Measurements from ENCODE around the gene PTPN3. TPM values are rescaled to one million over a fixed set of nuclear protein-coding genes. Genes with fewer than 3 reads are reported as not detected.
A peak's percentile ranks its signal among the peaks of the same experiment; 100 is the strongest.

PTPN3 gene
- total RNA-seq, 4 donors from 2014 or later, result 31.6 to 64.0 (median 38.7) TPM

GRCh38 chr9:109469646-109470358 lies 28.3 kb downstream of the PTPN3 start:
- H3K4me3 ChIP-seq, result no peak overlapping the region
- TF ChIP-seq CTCF (IDR thresholded peaks at IDR 0.05) (peak; percentile 68 to 90), POLR2AphosphoS5 (IDR thresholded peaks at IDR 0.05) (no peak)
- DNase-seq (ENCODE audit: low spot score in 2 of 2), result peak in 1 of 2 donors; percentile 77
- no peaks in the 10 kb centered on the region for H3K9me3 ChIP-seq
- H3K27ac ChIP-seq, result peak overlapping the region; percentile 75
- 44% methylated on average over 13 of the region's 13 CpGs for WGBS
- H3K4me1 ChIP-seq, result peaks cover 55% of the 10 kb centered on the region
- H3K36me3 ChIP-seq, result no peaks in the 10 kb centered on the region
- peaks cover 3% of the 10 kb centered on the region for H3K27me3 ChIP-seq

- peak overlapping the region; percentile 75 for H3K27ac ChIP-seq
- TF ChIP-seq POLR2AphosphoS5 (IDR thresholded peaks at IDR 0.05) (no peak), EP300 (IDR thresholded peaks at IDR 0.05) (no peak)
- peaks cover 48% of the 10 kb centered on the region for H3K4me1 ChIP-seq
- H3K4me3 ChIP-seq, result no peak overlapping the region
- DNase-seq (ENCODE audit: low spot score in 2 of 2), result no peak
- 33% methylated on average over 5 of the region's 5 CpGs for WGBS
- H3K27me3 ChIP-seq, result peaks cover 3% of the 10 kb centered on the region
- no peaks in the 10 kb centered on the region for H3K36me3 ChIP-seq
- H3K9me3 ChIP-seq, result no peaks in the 10 kb centered on the region
These were observed 29.2 kb downstream of the PTPN3 start for GRCh38 chr9:109468927-109469326.

GRCh38 chr9:109467936-109468335 lies 30.2 kb downstream of the PTPN3 start:
- H3K4me3 ChIP-seq, result no peak overlapping the region
- H3K4me1 ChIP-seq, result peaks cover 38% of the 10 kb centered on the region
- H3K36me3 ChIP-seq, result no peaks in the 10 kb centered on the region
- no peak for TF ChIP-seq POLR2AphosphoS5 (IDR thresholded peaks at IDR 0.05)
- no peak for TF ChIP-seq POLR2A (IDR thresholded peaks at IDR 0.05)
- no peak for TF ChIP-seq CTCF (IDR thresholded peaks at IDR 0.05)
- no peak for TF ChIP-seq EP300 (IDR thresholded peaks at IDR 0.05)
- peaks cover 3% of the 10 kb centered on the region for H3K27me3 ChIP-seq
- H3K9me3 ChIP-seq, result no peaks in the 10 kb centered on the region
- no peak for DNase-seq (ENCODE audit: low spot score in 2 of 2)
- WGBS, result 50% methylated on average over 2 of the region's 2 CpGs
- H3K27ac ChIP-seq, result peak overlapping the region; percentile 40

GRCh38 chr9:109466623-109467590 lies 31.2 kb downstream of the PTPN3 start:
- H3K4me3 ChIP-seq, result no peak overlapping the region
- no peak for TF ChIP-seq POLR2AphosphoS5 (IDR thresholded peaks at IDR 0.05)
- no peaks in the 10 kb centered on the region for H3K36me3 ChIP-seq
- WGBS, result 63% methylated on average over 12 of the region's 12 CpGs
- peaks cover 3% of the 10 kb centered on the region for H3K27me3 ChIP-seq
- peak overlapping the region; percentile 57 for H3K27ac ChIP-seq
- peaks cover 29% of the 10 kb centered on the region for H3K4me1 ChIP-seq
- no peaks in the 10 kb centered on the region for H3K9me3 ChIP-seq
- no peak for DNase-seq (ENCODE audit: low spot score in 2 of 2)

- peaks cover 3% of the 10 kb centered on the region for H3K36me3 ChIP-seq
- TF ChIP-seq CTCF (IDR thresholded peaks at IDR 0.05), result no peak
- TF ChIP-seq EP300 (IDR thresholded peaks at IDR 0.05), result no peak
- TF ChIP-seq POLR2AphosphoS5 (IDR thresholded peaks at IDR 0.05), result no peak
- TF ChIP-seq POLR2A (IDR thresholded peaks at IDR 0.05), result no peak
- H3K4me3 ChIP-seq, result no peak overlapping the region
- H3K27ac ChIP-seq, result peak overlapping the region; percentile 46
- H3K4me1 ChIP-seq, result peaks cover 13% of the 10 kb centered on the region
- peaks cover 3% of the 10 kb centered on the region for H3K27me3 ChIP-seq
- no peaks in the 10 kb centered on the region for H3K9me3 ChIP-seq
- 69% methylated on average over 7 of the region's 7 CpGs for WGBS
- peak in 1 of 2 donors; percentile 8 for DNase-seq (ENCODE audit: low spot score in 2 of 2)
These were observed 34.0 kb downstream of the PTPN3 start for GRCh38 chr9:109463924-109464625.
